ENCODE results near the gene SLIRP.
"Not testable (repeated sequence)": the region's sequence is repeated elsewhere in the genome, so short reads cannot be mapped to it uniquely, and the experiment has no call there.

SLIRP gene

DNA sequence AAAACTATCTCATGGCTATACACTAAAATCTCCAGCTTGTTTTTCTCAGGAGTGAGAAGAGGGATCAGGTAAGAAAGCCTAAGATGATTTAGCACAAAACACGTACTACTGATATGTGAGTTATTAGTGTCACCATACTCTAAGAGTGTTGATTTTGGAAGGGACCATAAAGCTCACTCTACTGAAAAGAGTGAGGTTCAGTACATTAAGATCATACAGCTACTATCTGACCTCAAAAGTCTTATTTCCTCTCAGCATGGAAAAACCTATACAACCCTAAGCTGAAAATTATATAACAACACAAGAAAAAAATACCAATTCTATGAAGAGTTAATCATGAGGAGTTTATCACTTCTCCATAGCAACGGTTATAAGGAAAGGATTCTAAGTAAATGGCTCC lies 33.5 kb downstream of the SLIRP start:
- in situ Hi-C loops (cut with MboI; ENCODE audit: low sequenced_read_pairs) = no loop called here

DNA sequence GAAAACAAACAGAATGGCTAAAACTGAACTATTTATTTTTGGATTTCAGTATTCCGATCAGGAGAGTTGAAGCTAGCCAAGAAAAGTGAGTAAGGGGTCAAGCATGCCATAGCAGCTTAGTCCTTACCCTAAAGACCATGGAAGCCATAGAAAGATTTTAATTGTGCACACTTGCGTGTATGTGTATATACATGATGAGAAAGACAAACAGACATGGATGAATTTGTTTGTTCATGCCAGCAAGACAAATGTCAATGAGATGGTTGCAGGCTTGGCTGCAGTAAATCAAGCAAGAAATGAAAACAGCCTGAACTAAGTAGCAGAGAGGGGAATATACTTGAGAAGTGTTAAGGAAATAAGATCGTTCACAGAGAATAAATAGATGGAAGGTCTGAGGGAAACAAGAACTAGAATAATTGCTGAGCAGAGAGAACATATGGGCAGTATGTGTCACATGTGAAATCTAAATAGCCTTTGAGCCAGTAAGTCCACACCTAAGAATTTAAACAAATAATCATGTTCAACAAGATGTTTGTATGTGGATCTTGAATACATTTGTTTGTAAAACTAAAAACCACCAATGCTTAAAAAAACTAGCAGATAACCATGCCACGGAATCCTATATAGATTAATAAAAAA lies 38.3 kb downstream of the SLIRP start:
- in situ Hi-C loops (cut with MboI; ENCODE audit: low sequenced_read_pairs) = no loop called here

DNA sequence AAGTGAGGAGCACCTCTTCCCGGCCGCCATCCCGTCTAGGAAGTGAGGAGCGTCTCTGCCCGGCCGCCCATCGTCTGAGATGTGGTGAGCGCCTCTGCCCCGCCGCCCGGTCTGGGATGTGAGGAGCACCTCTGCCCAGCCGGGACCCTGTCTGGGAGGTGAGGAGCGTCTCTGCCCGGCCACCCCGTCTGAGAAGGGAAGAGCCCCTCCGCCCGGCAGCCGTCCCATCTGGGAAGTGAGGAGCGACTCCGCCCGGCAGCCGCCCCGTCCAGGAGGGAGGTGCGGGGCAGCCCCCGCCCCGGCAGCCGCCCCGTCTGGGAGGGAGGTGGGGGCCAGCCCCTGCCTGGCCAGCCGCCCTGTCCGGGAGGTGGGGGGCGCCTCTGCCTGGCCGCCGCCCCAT lies 39.5 kb downstream of the SLIRP start:
- in situ Hi-C loops (cut with MboI; ENCODE audit: low sequenced_read_pairs) = not testable (repeated sequence)

- in situ Hi-C loops (cut with MboI; ENCODE audit: low sequenced_read_pairs) = no loop called here
These were observed 44.4 kb downstream of the SLIRP start for GRCh38 chr14:77752266-77752665.

DNA sequence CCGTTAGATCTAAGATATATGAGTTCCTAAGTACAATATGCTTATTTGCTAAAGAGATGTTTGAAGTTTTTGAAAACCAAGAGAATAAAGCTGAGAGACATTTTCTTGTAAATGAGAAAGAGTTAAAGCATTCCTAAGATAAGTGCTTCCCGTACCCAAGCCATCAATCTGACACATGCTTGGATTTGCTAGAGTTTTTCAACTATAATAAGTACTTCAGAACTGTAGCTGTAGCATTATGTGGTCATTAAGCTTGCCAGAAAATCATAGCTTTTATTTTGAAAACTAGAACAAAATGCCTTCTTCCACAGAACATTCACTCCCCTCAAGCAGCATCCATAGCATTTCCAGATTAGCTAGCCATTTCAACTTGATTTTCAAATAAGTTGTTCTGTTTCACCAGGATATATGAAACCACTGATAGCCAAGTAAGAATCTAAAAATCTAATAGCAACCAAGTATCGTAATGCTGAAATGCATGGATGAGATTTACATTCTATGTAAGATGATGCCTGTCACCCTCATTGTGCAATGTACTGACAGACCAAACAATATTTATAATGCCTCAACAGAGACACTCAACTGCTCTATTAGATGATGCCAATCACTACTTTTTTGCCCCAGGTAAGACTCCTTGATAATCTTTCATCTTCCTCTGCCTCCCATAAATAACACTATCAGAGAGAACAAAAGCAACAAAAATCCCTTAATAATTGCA lies 45.1 kb downstream of the SLIRP start:
- in situ Hi-C loops (cut with MboI; ENCODE audit: low sequenced_read_pairs) = no loop called here

DNA sequence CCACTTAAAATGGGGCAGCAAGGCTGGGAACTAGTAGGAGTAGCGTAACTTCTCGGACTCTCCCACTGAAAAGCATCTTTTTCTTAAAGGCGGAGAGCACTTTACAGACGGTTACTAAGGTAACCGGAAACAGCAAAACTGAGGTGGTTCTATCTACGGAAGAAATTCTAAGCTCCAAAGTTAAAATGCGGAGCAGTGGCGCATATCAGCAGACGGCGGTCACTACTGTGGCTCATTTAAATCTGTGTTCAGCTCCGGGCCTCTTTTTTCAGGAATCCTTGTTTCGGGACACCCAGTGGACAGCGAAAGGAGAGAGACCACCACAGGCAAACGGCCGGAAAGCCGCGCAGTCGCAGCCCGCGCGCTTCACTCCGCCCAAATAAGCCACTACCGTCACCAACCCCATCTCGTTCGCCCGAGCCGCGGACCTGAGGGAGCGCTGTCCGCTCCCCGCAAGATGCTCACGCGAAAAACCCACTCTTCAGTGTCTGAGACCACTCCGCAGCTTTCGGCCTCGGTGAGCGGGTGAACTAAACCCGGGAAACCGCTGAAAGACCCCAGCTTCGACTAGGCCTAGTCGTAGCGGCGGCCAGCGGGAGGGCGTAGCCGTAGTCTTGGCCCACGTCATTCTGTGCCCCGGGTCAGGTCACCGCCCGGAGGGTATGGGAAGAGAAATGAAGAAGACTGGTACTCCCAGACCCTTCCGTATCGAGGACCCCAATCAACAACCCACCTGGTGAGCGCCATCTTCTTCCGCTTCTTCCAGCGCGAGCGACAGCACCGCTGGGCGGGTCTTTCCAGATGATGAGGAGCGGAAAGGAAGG lies 52.7 kb downstream of the SLIRP start, which contains the start of gene SNW1:
SNW1 (minus strand) TSS at position 776 of the 824 bp plus-strand sequence; CDS start at position 747, 29 bp downstream.
- in situ Hi-C loops (cut with MboI; ENCODE audit: low sequenced_read_pairs) = no loop called here

- in situ Hi-C loops (cut with MboI; ENCODE audit: low sequenced_read_pairs) = no loop called here
These were observed 53.5 kb downstream of the SLIRP start for GRCh38 chr14:77761205-77761931.

GRCh38 chr14:77763316-77763715 lies 55.4 kb downstream of the SLIRP start:
- in situ Hi-C loops (cut with MboI; ENCODE audit: low sequenced_read_pairs) = no loop called here

GRCh38 chr14:77763978-77764377 lies 56.1 kb downstream of the SLIRP start:
- in situ Hi-C loops (cut with MboI; ENCODE audit: low sequenced_read_pairs) = no loop called here
